GM21528 (cell line): ENCODE data around the gene COTL1.
A peak's percentile ranks its signal among the peaks of the same experiment; 100 is the strongest.
"Not testable (repeated sequence)": the region's sequence is repeated elsewhere in the genome, so short reads cannot be mapped to it uniquely, and the experiment has no call there.

Experiments
- ATAC-seq: cut with Tn5 transposase; IDR thresholded peaks from one replicate; pipeline ENCODE4 v1.9.1; 2021; ENCODE audit warnings: mild to moderate bottlenecking, moderate library complexity; ENCODE audit not compliant: unreplicated experiment, low FRiP score

Gene COTL1

GRCh38 chr16:84643674-84644073 lies 25.8 kb upstream of the COTL1 start:
- no peak for ATAC-seq

GRCh38 chr16:84643180-84643583 lies 25.3 kb upstream of the COTL1 start:
- ATAC-seq, result no peak

- no peak for ATAC-seq
Observed at GRCh38 chr16:84641643-84642358, 23.9 kb upstream of the COTL1 start.

GRCh38 chr16:84640145-84640544 lies 22.3 kb upstream of the COTL1 start:
- no peak for ATAC-seq

- ATAC-seq, result no peak
Observed at GRCh38 chr16:84638231-84638806, 20.4 kb upstream of the COTL1 start.

GRCh38 chr16:84637709-84638108 lies 19.8 kb upstream of the COTL1 start:
- ATAC-seq, result no peak

GRCh38 chr16:84635702-84636101 lies 17.8 kb upstream of the COTL1 start:
- ATAC-seq, result no peak

- no peak for ATAC-seq
Observed at GRCh38 chr16:84633622-84634021, 15.7 kb upstream of the COTL1 start.

GRCh38 chr16:84632862-84633261 lies 15.0 kb upstream of the COTL1 start:
- ATAC-seq, result not testable (repeated sequence)

GRCh38 chr16:84631886-84632285 lies 14.0 kb upstream of the COTL1 start:
- ATAC-seq, result no peak

- no peak for ATAC-seq
Observed at GRCh38 chr16:84631153-84631466, 13.2 kb upstream of the COTL1 start.

GRCh38 chr16:84630446-84631152 lies 12.7 kb upstream of the COTL1 start:
- no peak for ATAC-seq

- no peak for ATAC-seq
Observed at GRCh38 chr16:84630009-84630408, 12.1 kb upstream of the COTL1 start.

GRCh38 chr16:84629580-84629979 lies 11.7 kb upstream of the COTL1 start:
- ATAC-seq, result no peak

- no peak for ATAC-seq
Observed at GRCh38 chr16:84628226-84628731, 10.4 kb upstream of the COTL1 start.

- ATAC-seq, result no peak
Observed at GRCh38 chr16:84625556-84625955, 7.7 kb upstream of the COTL1 start.

GRCh38 chr16:84620913-84621312 lies 3.0 kb upstream of the COTL1 start:
- not testable (repeated sequence) for ATAC-seq

GRCh38 chr16:84618581-84619460 lies 943 bp upstream of the COTL1 start:
- no peak for ATAC-seq

- ATAC-seq, result peak; percentile 38
Observed at GRCh38 chr16:84617041-84617790, 662 bp downstream of the COTL1 start.

GRCh38 chr16:84616515-84616914 lies 1.4 kb downstream of the COTL1 start:
- ATAC-seq, result no peak
